NCI-H774 (cell line): Measurements from ENCODE around the gene GPR62.

Source experiments
- DNase-seq: peaks from one replicate; lab custom pipeline; 2025; lab: John Stamatoyannopoulos, UW

GPR62 gene

GRCh38 chr3:51938780-51939425 is 16.3 kb upstream of the GPR62 start:
- no peak for DNase-seq

DNA sequence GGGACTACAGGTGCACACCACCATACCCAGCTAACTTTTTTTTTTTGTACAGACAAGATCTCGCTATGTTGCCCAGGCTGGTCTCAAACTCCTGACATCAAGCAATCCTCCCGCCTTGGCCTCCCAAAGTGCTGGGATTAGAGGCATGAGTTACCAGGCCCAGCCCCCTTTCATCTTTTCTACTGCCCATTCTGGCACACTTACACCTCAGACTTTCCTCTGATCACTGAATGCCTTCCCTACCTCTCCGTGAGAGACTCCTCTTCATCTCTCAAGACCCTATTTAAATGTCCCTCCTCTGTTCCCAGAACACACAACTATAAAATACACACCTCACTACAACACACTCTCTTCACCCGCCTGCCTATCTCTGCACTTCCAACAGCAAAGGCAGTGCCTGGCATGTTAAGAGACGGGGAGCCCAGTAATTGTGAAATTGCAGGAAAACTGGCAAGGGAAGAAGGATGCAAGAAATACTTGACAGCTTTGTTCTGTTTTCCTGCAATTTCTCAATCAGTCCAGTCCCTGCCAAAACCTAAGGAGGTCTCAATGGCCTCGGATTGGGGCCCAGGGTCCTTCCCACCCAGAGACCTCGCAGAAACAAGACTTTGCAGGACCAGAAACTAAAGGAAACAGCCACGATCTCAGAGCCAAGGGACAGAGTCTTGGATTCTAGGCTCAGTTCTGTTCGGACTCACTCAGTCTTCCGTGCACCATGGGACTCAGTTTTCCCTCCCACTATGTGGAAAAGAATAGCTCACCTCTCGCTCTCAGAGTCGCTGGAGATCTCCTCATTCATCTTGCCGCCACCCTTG is 14.3 kb upstream of the GPR62 start:
- DNase-seq: no peak

GRCh38 chr3:51941463-51941797 is 13.8 kb upstream of the GPR62 start:
- DNase-seq: no peak

DNA sequence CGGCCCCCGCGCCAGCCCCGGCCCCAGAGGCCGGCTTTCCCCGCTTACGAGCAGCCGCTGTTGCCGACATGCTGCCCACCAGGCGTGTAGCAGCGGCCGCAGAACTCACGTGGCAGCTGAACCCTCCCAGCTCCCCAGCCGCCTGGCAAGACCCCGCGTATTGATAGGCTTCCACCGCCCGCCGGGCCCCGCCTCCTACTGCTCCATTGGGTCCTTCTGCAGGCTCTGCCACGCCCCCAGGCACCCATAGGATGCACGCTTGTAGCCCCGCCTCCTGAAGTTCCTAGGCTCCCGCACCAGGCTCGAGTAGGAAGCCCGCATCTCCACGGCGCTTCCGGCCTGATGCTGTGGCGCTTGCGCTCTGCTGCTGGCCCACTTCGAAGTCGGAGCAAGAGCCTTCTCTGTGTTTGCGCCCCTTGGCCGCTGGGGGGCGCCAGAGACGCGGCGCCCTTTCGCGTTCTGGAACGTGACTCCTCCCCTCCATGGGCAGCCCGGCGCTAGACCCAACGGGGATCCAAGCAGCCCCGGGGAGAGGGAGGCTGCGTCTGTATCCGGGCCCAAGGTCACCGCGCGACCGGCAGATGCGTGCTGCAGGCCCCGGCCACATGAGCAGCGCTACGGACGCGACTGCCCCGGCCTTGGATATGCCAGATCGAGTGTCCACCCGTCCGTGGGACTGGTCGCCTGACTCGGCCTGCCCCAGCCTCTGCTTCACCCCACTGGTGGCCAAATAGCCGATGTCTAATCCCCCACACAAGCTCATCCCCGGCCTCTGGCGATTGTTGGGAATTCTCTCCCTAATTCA is 13.2 kb upstream of the GPR62 start, which contains the start of the genes PARP3 and RRP9:
PARP3 (plus strand) TSS at position 566 of the 805 bp plus-strand sequence. CDS start 993 bp downstream, outside the sequence.
RRP9 (minus strand) TSS at position 107 of the 805 bp plus-strand sequence; CDS start at position 70, 37 bp downstream.
- DNase-seq: peak; percentile 95

DNA sequence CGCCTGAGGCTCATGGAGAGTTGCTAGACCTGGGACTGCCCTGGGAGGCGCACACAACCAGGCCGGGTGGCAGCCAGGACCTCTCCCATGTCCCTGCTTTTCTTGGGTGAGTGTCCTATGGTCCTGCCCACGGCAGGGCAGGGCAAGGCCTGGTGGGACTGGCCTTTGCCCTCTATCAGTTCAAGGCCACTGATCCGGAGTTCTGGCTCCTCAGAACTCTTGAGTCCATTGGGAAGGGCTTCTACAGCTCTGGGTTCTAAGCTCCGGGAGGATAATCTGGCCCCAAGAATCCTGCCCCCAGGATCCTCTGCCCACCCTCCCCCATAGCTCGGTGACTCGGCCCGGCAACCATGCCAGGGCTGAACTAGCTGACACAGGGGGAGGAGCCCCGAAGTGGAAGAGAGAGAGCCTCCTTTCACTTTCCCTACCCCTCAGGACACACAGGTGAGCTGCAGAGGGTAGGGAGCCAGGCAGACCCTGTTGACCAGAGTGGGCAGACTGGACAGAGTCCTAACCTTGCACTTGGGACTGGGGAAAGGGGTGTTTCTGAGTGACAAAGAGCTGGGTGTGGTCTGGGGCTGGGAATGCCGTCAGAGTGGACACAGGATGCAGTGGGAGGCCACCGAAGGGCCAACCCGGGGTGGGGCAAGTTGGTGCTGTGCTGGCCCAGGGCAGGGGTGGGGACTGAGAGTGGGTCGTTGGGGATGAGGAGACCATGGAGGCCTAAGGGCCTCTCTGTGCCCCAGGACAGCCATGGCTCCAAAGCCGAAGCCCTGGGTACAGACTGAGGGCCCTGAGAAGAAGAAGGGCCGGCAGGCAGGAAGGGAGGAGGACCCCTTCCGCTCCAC is 12.4 kb upstream of the GPR62 start:
- no peak for DNase-seq

GRCh38 chr3:51943451-51944391 is 11.5 kb upstream of the GPR62 start:
- DNase-seq: no peak

DNA sequence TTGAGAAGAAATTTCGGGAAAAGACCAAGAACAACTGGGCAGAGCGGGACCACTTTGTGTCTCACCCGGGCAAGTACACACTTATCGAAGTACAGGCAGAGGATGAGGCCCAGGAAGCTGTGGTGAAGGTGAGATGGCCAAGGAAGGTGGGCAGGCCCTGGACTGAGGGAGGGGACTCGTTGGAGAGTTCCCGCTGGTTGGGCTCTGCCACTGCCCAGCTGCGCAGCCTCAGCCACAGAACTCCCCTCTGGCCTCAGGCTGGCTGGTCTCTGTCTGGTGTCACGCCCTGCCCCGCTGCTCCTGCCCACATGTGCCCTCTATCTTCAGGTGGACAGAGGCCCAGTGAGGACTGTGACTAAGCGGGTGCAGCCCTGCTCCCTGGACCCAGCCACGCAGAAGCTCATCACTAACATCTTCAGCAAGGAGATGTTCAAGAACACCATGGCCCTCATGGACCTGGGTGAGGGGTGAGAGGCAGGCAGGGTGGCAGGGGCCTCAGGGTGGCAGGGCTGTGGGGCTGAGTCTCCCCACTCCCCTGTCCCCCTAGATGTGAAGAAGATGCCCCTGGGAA is 10.6 kb upstream of the GPR62 start:
- DNase-seq: no peak

DNA sequence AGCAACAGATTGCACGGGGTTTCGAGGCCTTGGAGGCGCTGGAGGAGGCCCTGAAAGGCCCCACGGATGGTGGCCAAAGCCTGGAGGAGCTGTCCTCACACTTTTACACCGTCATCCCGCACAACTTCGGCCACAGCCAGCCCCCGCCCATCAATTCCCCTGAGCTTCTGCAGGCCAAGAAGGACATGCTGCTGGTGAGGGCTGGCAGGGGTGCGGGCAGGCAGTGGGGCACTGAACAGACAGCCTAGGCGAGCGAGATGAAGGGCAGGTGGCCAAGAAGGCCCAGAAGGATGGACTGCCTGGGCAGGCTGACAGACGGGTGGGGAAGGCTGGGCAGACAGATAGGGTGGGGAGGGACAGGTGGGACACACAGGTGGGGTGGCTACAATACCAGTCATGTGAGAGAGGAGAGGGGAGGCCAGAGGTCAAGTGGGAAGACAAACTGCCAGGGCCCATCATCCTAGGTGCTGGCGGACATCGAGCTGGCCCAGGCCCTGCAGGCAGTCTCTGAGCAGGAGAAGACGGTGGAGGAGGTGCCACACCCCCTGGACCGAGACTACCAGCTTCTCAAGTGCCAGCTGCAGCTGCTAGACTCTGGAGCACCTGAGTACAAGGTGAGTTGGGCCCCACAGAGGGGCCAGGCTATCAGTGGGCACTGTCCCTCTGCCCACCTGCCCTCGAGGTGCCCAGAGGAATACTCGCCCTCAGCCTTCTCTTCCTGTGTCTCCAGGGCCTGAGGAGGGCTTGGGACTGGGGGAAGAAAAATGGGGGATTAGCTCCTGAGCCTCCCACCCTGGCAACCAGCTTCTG is 9.9 kb upstream of the GPR62 start:
- DNase-seq: no peak

DNA sequence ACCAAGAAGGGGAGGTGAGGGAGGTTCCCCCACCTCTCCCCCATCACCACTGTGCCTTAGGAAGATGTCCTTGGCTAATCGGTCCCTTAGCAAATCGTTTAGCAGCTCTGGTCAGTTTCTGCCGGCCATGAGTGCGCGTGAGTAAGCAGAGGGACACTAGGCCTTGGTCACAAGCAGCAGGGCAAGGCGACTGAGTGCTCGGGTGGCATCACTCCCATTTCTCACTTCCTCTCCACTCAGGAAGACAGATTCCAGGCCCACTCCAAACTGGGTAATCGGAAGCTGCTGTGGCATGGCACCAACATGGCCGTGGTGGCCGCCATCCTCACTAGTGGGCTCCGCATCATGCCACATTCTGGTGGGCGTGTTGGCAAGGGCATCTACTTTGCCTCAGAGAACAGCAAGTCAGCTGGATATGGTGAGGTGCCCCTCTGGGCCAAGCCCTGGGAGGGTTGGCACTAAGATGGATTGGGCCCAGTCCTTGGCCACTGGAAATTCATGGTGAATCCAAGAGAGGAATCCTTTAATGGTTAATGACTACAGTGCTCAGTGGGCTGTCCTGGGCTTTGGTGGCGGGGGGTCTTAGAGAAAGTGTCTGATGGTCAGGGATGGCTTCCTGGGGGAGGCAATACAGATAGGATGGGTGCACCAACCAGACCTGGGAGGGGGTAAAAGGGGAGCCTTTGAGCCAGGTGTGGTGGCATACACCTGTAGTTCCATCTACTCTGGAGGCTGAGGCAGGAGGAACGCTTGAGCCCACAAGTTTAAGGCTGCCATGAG is 9.1 kb upstream of the GPR62 start:
- no peak for DNase-seq

DNA sequence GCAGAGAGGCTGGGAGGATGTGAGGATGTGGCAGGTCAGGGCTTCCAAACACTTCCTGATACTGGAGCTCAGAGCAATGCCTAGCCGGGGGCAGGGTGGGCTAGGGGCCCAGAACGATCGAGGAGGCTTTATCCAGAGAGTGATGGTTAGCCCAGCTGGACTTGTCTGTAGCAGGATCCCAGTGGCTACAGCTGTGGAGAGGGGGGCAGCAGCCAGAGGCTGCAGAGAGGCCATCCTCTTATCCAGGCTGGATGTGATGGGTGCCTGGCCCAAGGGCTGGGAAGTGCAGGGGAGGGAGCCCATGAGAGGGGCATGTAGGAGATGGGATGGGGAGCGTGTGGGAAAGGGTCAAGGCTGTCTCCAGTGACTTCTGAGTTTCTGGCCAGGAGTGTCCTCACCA is 8.4 kb upstream of the GPR62 start:
- no peak for DNase-seq

- DNase-seq: no peak
These were observed 7.8 kb upstream of the GPR62 start for GRCh38 chr3:51947215-51947900.

- DNase-seq: no peak
These were observed 7.1 kb upstream of the GPR62 start for GRCh38 chr3:51948016-51948580.

DNA sequence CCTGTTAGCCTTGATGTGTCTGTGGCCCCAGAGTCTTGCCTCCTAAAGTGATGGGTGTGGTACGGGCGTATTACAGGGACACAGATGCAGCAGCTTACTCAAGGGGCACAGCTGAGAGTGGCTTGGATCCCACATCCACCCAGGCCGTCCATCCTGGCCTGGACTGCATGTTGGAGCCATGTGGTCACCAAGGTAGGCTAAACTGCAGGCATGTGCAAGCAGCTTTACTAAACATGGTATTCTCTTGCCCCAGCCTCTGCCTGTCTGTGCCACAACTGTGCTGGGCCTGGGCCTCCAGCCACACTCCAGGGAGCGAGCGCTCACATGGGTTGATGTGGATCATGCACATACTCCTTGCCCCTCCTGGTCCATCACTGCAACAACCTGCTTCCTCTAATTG is 6.1 kb upstream of the GPR62 start:
- DNase-seq: no peak

DNA sequence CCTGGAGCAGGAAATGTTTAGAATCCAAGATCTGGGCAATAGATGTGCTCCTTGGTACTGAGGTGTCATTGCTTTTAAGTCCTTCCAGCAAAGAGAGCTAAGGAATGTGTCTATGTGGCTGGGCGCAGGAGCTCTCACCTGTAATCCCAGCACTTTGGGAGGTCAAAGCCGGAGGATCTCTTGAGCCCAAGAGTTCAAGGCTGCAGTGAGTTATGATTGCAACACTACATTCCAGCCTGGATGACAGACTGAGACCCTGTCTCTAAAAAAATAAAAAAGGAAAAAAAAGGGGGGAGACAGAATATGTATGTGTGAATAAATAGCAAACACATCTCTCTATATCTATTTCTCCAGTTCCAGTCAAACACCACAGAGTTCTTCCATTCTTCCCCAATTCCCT is 4.3 kb upstream of the GPR62 start:
- no peak for DNase-seq

DNA sequence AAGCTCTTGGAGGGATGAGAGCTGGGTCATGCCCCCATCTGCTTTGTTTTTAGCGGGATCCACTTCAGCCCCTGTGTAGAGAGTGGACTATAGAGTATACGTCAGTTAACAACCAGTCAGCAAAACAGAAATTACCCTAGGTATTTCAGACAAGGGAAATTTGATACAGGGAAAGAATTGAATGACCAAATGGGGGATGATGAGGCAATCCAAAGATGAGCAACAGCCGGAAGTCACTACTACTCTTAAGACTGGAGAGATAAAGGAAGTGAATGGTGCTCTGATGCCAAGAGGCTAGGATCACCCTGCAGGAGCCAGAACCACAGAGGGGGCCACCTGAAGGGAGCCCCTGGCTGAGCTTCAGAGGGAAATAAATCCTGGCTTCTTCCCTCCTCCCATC is 1.7 kb upstream of the GPR62 start:
- DNase-seq: no peak

DNA sequence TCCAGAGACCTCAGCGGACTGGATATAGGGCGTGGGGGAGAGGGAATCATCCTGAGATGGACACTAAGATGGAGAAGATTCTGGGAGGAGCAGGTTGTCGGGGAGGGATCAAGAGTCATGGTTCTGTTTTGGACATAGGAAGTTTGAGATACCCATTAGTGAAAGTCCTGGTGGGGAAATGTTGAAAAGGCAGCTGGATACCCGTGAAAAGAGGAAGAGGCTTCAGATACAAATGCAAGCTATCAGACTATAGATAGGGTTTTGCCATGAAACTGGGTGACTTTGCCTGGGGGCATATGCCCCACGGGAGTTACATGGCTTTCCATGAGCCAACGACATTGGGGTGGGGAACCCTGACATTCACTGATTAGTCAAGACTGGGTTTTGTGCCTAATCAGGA is 1.1 kb upstream of the GPR62 start:
- DNase-seq: no peak

DNA sequence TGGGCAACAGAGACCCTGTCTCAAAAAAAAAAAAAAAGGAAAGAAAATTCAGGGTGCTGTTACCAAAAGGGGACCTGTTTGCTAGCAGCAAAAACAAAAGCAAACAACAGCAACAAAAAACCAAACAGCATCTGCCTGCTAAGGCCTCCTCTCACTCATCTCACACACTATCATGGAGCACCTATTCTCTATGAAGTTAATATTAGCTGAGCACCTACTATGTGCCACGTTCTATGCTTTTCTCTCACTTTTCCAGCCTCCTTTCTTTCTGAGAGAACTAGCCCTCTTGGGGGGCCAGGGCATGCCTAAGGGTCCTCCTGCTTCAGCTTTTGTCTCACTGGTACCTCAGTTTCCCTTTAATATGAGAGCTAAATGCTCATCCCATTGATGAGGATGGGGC is 468 bp upstream of the GPR62 start:
- DNase-seq: no peak
